ENCODE measurements around the gene RPS19BP1. TPM values are rescaled to one million over a fixed set of nuclear protein-coding genes. Genes with fewer than 3 reads are reported as not detected.

RPS19BP1 gene
- total RNA-seq, 2 donors from 2014 or later = 61.4 to 111 TPM

- H3K4me1 ChIP-seq = no peaks in the 10 kb centered on the region
- no peak overlapping the region for H3K27ac ChIP-seq
- H3K36me3 ChIP-seq = no peaks in the 10 kb centered on the region
- no peak overlapping the region for H3K4me3 ChIP-seq
- H3K27me3 ChIP-seq = peaks cover 22% of the 10 kb centered on the region
- no peak for DNase-seq
- H3K9me3 ChIP-seq = no peaks in the 10 kb centered on the region
- H3K9ac ChIP-seq (ENCODE audit: low read depth in 2 of 2, low read length in 2 of 2) = no peak overlapping the region
- no peak for TF ChIP-seq CTCF (IDR thresholded peaks at IDR 0.05)
- intact Hi-C loops (cut with DNase I) = loop anchor here (5.0 kb wide), 1 partner anchor 473 kb away; no protein-coding TSS in a partner anchor
Observed at GRCh38 chr22:39558950-39559349, 26.4 kb upstream of the RPS19BP1 start.

- Histone ChIP-seq H3K27ac (no peak overlapping the region), H3K4me3 (no peak overlapping the region)
- no peak for DNase-seq
Observed at GRCh38 chr22:39558254-39558727, 25.7 kb upstream of the RPS19BP1 start.

GRCh38 chr22:39556970-39557841, 24.7 kb upstream of the RPS19BP1 start:
- no peak for TF ChIP-seq CTCF (IDR thresholded peaks at IDR 0.05)
- H3K9me3 ChIP-seq = no peaks in the 10 kb centered on the region
- no peak overlapping the region for H3K4me3 ChIP-seq
- DNase-seq = no peak
- peaks cover 22% of the 10 kb centered on the region for H3K27me3 ChIP-seq
- no peaks in the 10 kb centered on the region for H3K4me1 ChIP-seq
- no peaks in the 10 kb centered on the region for H3K36me3 ChIP-seq
- H3K27ac ChIP-seq = no peak overlapping the region
- intact Hi-C loops (cut with DNase I) = loop anchor here (5.0 kb wide), 1 partner anchor 475 kb away; no protein-coding TSS in a partner anchor
- H3K9ac ChIP-seq (ENCODE audit: low read depth in 2 of 2, low read length in 2 of 2) = no peak overlapping the region

More at GRCh38 chr22:39558254-39558727, 25.7 kb upstream of the RPS19BP1 start:
- H3K4me1 ChIP-seq = no peaks in the 10 kb centered on the region
- H3K9me3 ChIP-seq = no peaks in the 10 kb centered on the region
- no peak for TF ChIP-seq CTCF (IDR thresholded peaks at IDR 0.05)
- no peaks in the 10 kb centered on the region for H3K36me3 ChIP-seq
- no peak overlapping the region for H3K9ac ChIP-seq (ENCODE audit: low read depth in 2 of 2, low read length in 2 of 2)
- intact Hi-C loops (cut with DNase I) = loop anchor here (5.0 kb wide), 1 partner anchor 474 kb away; no protein-coding TSS in a partner anchor
- peaks cover 22% of the 10 kb centered on the region for H3K27me3 ChIP-seq

GRCh38 chr22:39554151-39554550, 21.6 kb upstream of the RPS19BP1 start:
- no peak for DNase-seq
- H3K9me3 ChIP-seq = no peaks in the 10 kb centered on the region
- no peak overlapping the region for H3K27ac ChIP-seq
- no peaks in the 10 kb centered on the region for H3K4me1 ChIP-seq
- no peak overlapping the region for H3K9ac ChIP-seq (ENCODE audit: low read depth in 2 of 2, low read length in 2 of 2)
- H3K4me3 ChIP-seq = no peak overlapping the region
- peaks cover 22% of the 10 kb centered on the region for H3K27me3 ChIP-seq
- H3K36me3 ChIP-seq = no peaks in the 10 kb centered on the region
- intact Hi-C loops (cut with DNase I) = no loop called here
- TF ChIP-seq CTCF (IDR thresholded peaks at IDR 0.05) = no peak

- H3K4me3 ChIP-seq = no peak overlapping the region
- H3K27me3 ChIP-seq = peaks cover 21% of the 10 kb centered on the region
- no peaks in the 10 kb centered on the region for H3K36me3 ChIP-seq
- no peak overlapping the region for H3K9ac ChIP-seq (ENCODE audit: low read depth in 2 of 2, low read length in 2 of 2)
- no peak overlapping the region for H3K27ac ChIP-seq
- no peak for DNase-seq
- H3K9me3 ChIP-seq = no peaks in the 10 kb centered on the region
- TF ChIP-seq CTCF (IDR thresholded peaks at IDR 0.05) = no peak
- intact Hi-C loops (cut with DNase I) = no loop called here
- H3K4me1 ChIP-seq = no peaks in the 10 kb centered on the region
Observed at GRCh38 chr22:39553429-39553828, 20.9 kb upstream of the RPS19BP1 start.
